Osteocyte (in vitro differentiated cells): ENCODE data around the gene SGO2. TPM values are rescaled to one million over a fixed set of nuclear protein-coding genes. Genes with fewer than 3 reads are reported as not detected.
"Not testable (repeated sequence)": the region's sequence is repeated elsewhere in the genome, so short reads cannot be mapped to it uniquely, and the experiment has no call there.

Experiments used
- DNase-seq: peaks from one replicate; pipeline ENCODE4 v3.0.0; 2021; ENCODE audit warnings: mixed read lengths; ENCODE audit not compliant: unreplicated experiment; ENCODE audit errors: extremely low spot score
- H3K27ac Mint-ChIP-seq: one replicate; pipeline ENCODE4 v1.8.0; 2021; ENCODE audit warnings: mild to moderate bottlenecking, mixed read lengths; ENCODE audit not compliant: unreplicated experiment
- H3K27me3 Mint-ChIP-seq: one replicate; pipeline ENCODE4 v1.8.0; 2021; ENCODE audit warnings: mixed read lengths; ENCODE audit not compliant: unreplicated experiment
- H3K36me3 Mint-ChIP-seq: one replicate; pipeline ENCODE4 v1.8.0; 2021; ENCODE audit warnings: mixed read lengths; ENCODE audit not compliant: unreplicated experiment
- H3K4me1 Mint-ChIP-seq: one replicate; pipeline ENCODE4 v1.8.0; 2021; ENCODE audit warnings: mixed read lengths; ENCODE audit not compliant: unreplicated experiment
- H3K4me3 Mint-ChIP-seq: one replicate; pipeline ENCODE4 v1.8.0; 2021; ENCODE audit warnings: mild to moderate bottlenecking, moderate library complexity, mixed read lengths; ENCODE audit not compliant: unreplicated experiment
- H3K9me3 Mint-ChIP-seq: one replicate; pipeline ENCODE4 v1.8.0; 2021; ENCODE audit warnings: mixed read lengths; ENCODE audit not compliant: unreplicated experiment
- total RNA-seq: library from RNA; stranded (reverse); gene quantifications from 2 replicates; pipeline ENCODE4 v1.2.1, GENCODE V29; 2021
- TF ChIP-seq, protein P1 (sequence below): fragments of 200-600 bp; sonication (generic); IDR thresholded peaks from 2 replicates; pipeline ENCODE4 v1.5.0; 2021; ENCODE audit warnings: antibody characterized with exemption, mild to moderate bottlenecking, moderate library complexity

Gene SGO2
- total RNA-seq, 1 donor from 2014 or later, result 5.2 TPM

- TF ChIP-seq, protein P1, sequence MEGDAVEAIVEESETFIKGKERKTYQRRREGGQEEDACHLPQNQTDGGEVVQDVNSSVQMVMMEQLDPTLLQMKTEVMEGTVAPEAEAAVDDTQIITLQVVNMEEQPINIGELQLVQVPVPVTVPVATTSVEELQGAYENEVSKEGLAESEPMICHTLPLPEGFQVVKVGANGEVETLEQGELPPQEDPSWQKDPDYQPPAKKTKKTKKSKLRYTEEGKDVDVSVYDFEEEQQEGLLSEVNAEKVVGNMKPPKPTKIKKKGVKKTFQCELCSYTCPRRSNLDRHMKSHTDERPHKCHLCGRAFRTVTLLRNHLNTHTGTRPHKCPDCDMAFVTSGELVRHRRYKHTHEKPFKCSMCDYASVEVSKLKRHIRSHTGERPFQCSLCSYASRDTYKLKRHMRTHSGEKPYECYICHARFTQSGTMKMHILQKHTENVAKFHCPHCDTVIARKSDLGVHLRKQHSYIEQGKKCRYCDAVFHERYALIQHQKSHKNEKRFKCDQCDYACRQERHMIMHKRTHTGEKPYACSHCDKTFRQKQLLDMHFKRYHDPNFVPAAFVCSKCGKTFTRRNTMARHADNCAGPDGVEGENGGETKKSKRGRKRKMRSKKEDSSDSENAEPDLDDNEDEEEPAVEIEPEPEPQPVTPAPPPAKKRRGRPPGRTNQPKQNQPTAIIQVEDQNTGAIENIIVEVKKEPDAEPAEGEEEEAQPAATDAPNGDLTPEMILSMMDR, result no peak
- no peak overlapping the region for H3K4me3 Mint-ChIP-seq
- H3K9me3 Mint-ChIP-seq, result no peaks in the 10 kb centered on the region
- no peaks in the 10 kb centered on the region for H3K27me3 Mint-ChIP-seq
- H3K27ac Mint-ChIP-seq, result no peak overlapping the region
- no peaks in the 10 kb centered on the region for H3K36me3 Mint-ChIP-seq
- H3K4me1 Mint-ChIP-seq, result peaks cover 46% of the 10 kb centered on the region
- no peak for DNase-seq
These were observed 101.2 kb downstream of the SGO2 start for GRCh38 chr2:200627110-200627770.

- not testable (repeated sequence) for H3K36me3 Mint-ChIP-seq, H3K27ac Mint-ChIP-seq, H3K9me3 Mint-ChIP-seq, H3K27me3 Mint-ChIP-seq, DNase-seq, H3K4me3 Mint-ChIP-seq
- H3K4me1 Mint-ChIP-seq, result peaks cover 46% of the 10 kb centered on the region
These were observed 102.5 kb downstream of the SGO2 start for GRCh38 chr2:200628461-200628860.

GRCh38 chr2:200631287-200631686, 105.3 kb downstream of the SGO2 start:
- Mint-ChIP-seq H3K27ac (no peak overlapping the region), H3K9me3 (no peaks in the 10 kb centered on the region), H3K4me1 (peaks cover 18% of the 10 kb centered on the region), H3K36me3 (no peaks in the 10 kb centered on the region), H3K27me3 (no peaks in the 10 kb centered on the region), H3K4me3 (no peak overlapping the region)
- TF ChIP-seq, protein P1, result no peak
- DNase-seq, result no peak

Other genes with a start within 250 kb of the SGO2 start
- 152 and 155 TPM in 2 replicates for gene SPATS2L, start 219.5 kb upstream of the SGO2 start, total RNA-seq
- 18.5 and 19.1 TPM in 2 replicates for gene KCTD18, start 16.1 kb upstream of the SGO2 start, total RNA-seq
- 0.97 and 1.7 TPM in 2 replicates for gene AOX1, start 59.8 kb downstream of the SGO2 start, total RNA-seq